ENCODE results near the gene SUMF2.
A peak's percentile ranks its signal among the peaks of the same experiment; 100 is the strongest.
"Not testable (repeated sequence)": the region's sequence is repeated elsewhere in the genome, so short reads cannot be mapped to it uniquely, and the experiment has no call there.

The SUMF2 gene

GRCh38 chr7:56063882-56064625, at the start of gene SUMF2:
Gene SUMF2 (plus strand): TSS chr7:56064286. CDS start chr7:56064312, 26 bp downstream.
- TF ChIP-seq CTCF (IDR thresholded peaks at IDR 0.05; ENCODE audit: insufficient read depth, missing control alignments): no peak
- FAIRE-seq (no peak), DNase-seq (ENCODE audit: insufficient read length, low spot score) (peak; percentile 90)

DNA sequence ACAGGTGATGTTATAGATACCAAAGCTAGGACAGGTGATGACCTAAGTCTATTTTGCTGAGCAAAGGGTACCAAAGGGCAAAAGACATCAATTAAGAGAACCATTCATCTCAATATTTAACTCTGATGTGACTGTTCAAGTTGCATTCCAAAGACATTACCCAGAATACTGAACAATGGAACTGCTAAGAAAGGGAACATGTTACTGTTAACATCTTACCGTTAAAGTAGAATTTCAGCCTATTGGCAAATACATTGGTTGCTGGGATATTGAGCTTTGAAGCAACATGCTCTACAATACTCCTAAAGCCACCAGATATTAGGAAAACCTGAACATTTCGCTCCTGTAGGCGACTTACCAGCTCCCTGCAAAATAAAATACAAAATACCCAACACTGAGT, 47.1 kb upstream of the SUMF2 start:
- FAIRE-seq; DNase-seq (ENCODE audit: insufficient read length, low spot score): not testable (repeated sequence)

DNA sequence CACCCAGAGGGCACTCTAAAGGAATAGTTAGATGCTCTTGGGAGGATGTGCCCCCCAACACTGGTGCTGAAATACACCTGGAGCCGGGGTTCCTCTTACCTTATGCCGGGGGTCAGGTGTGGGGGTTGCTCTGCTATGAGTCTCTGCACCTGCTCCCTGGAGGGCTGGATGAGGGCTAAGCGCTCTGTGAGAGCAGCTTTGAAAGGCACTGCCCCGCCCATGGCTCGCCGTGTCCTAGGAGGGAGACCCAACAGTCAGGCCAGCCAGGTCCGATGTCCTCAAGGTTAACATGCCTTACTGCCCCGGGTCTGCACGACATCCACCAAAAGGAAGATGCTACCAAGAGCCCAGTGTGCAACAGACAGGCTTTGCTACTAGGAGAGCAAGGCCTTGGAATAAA, 44.6 kb upstream of the SUMF2 start:
- DNase-seq (ENCODE audit: insufficient read length, low spot score) (no peak), FAIRE-seq (no peak)
- no peak for TF ChIP-seq CTCF (IDR thresholded peaks at IDR 0.05; ENCODE audit: insufficient read depth, missing control alignments)

GRCh38 chr7:56023500-56023899, 40.6 kb upstream of the SUMF2 start:
- no peak for DNase-seq (ENCODE audit: insufficient read length, low spot score)
- TF ChIP-seq CTCF (IDR thresholded peaks at IDR 0.05; ENCODE audit: insufficient read depth, missing control alignments): no peak
- no peak for FAIRE-seq

GRCh38 chr7:56026538-56026937, 37.5 kb upstream of the SUMF2 start:
- TF ChIP-seq CTCF (IDR thresholded peaks at IDR 0.05; ENCODE audit: insufficient read depth, missing control alignments): no peak
- no peak for DNase-seq (ENCODE audit: insufficient read length, low spot score)
- no peak for FAIRE-seq

- no peak for DNase-seq (ENCODE audit: insufficient read length, low spot score)
- no peak for TF ChIP-seq CTCF (IDR thresholded peaks at IDR 0.05; ENCODE audit: insufficient read depth, missing control alignments)
- FAIRE-seq: no peak
These were observed 35.0 kb upstream of the SUMF2 start for GRCh38 chr7:56028942-56029630.

DNA sequence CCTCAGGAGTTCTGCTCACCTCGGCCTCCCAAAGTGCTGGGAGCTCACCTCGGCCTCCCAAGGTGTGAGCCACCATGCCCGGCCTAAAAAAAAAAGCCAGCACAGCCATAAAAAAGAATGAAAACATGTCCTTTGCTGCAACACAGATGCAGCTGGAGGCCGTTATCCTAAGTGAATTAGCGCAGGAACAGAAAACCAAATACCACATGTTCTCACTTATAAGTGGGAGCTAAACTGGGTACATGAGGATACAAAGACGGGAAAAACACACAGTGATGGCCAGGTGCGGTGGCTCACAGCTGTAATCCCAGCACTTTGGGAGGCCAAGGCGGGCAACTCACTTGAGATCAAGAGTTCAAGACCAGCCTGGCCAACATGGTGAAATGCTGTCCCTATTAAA, 33.7 kb upstream of the SUMF2 start:
- FAIRE-seq: no peak
- no peak for TF ChIP-seq CTCF (IDR thresholded peaks at IDR 0.05; ENCODE audit: insufficient read depth, missing control alignments)
- DNase-seq (ENCODE audit: insufficient read length, low spot score): no peak

- FAIRE-seq: not testable (repeated sequence)
These were observed 32.5 kb upstream of the SUMF2 start for GRCh38 chr7:56031556-56031955.

GRCh38 chr7:56032578-56032977, 31.5 kb upstream of the SUMF2 start:
- not testable (repeated sequence) for DNase-seq (ENCODE audit: insufficient read length, low spot score); FAIRE-seq

More at GRCh38 chr7:56031556-56031955, 32.5 kb upstream of the SUMF2 start:
- DNase-seq (ENCODE audit: insufficient read length, low spot score): not testable (repeated sequence)
